GM12878 (cell line): ENCODE results near the gene C16orf92. TPM values are rescaled to one million over a fixed set of nuclear protein-coding genes. Genes with fewer than 3 reads are reported as not detected.

Source experiments
- ATAC-seq: fragments of 200-7000 bp; cut with Tn5 transposase; 3 replicates; pipeline ENCODE4 v1.9.1; 2020; ENCODE audit warnings: mild to moderate bottlenecking, moderate library complexity
- BruUV-seq: library from RNA; stranded (reverse); fragments of 400-500 nt; replicated peaks from 2 replicates; lab custom pipeline; 2021; lab: Mats Ljungman, UMichigan
- CTCF ChIA-PET: fragments of 300-600 bp; sonication (Branson Sonifier 250); formaldehyde crosslinking; extraction: SDS; loops from one replicate; lab custom pipeline; 2021; ENCODE audit warnings: inconsistent platforms; lab: Yijun Ruan, JAX
- POLR2A ChIA-PET: fragments of 350-600 bp; formaldehyde crosslinking; extraction: SDS; loops from one replicate; lab custom pipeline; 2021; ENCODE audit warnings: inconsistent platforms; lab: Charles Lee
- RAD21 ChIA-PET: fragments of 300-600 bp; sonication (Branson Sonifier 250); formaldehyde crosslinking; loops from one replicate; lab custom pipeline; 2023; ENCODE audit warnings: antibody characterized with exemption; ENCODE audit not compliant: unreplicated experiment; lab: Charles Lee
- SMC1A ChIA-PET: fragments of 300-600 bp; sonication (Branson Sonifier 250); formaldehyde crosslinking; loops from one replicate; lab custom pipeline; 2023; ENCODE audit not compliant: unreplicated experiment, uncharacterized antibody; lab: Charles Lee
- DNase-seq: peaks from one replicate; pipeline ENCODE4 v3.0.0-alpha.2; 2011; ENCODE audit warnings: low read depth, low spot score
- FAIRE-seq: peaks from 3 replicates; lab custom pipeline; 2011; peaks lifted over from hg19 to GRCh38; lab: Jason Lieb, UNC
- H2AFZ ChIP-seq: 2 replicates; pipeline ENCODE4 v1.6.0; 2011; ENCODE audit warnings: low read depth, low read length, control low read depth; ENCODE audit not compliant: control insufficient read depth
- H3K27ac ChIP-seq: 2 replicates; pipeline ENCODE4 v1.5.1; 2011; ENCODE audit warnings: control low read depth; ENCODE audit not compliant: control insufficient read depth, insufficient read depth
- H3K27me3 ChIP-seq, 2 experiments: replicated peaks in 1 of 2; 2 replicates each; pipeline versions ENCODE4 v1.6.0 to v1.6.1; 2011; ENCODE audit warnings: low read length in 1 of 2; ENCODE audit not compliant: control insufficient read depth in 2 of 2, insufficient read depth in 2 of 2
- H3K36me3 ChIP-seq, 2 experiments: 2 replicates each; pipeline ENCODE4 v1.5.1; 2011; ENCODE audit warnings: low read length in 1 of 2; ENCODE audit not compliant: control insufficient read depth in 2 of 2, insufficient read depth in 2 of 2
- H3K4me1 ChIP-seq: 2 replicates; pipeline ENCODE4 v1.6.1; 2011; ENCODE audit warnings: mild to moderate bottlenecking, low read length, moderate library complexity, mixed read lengths; ENCODE audit not compliant: control insufficient read depth, insufficient read depth
- H3K4me2 ChIP-seq: 2 replicates; pipeline ENCODE4 v1.6.0; 2011; ENCODE audit warnings: control low read depth; ENCODE audit not compliant: control insufficient read depth, insufficient read depth
- H3K4me3 ChIP-seq: fragments of 200-600 bp; sonication (generic); 2 replicates; pipeline ENCODE4 v1.5.1; 2016
- H3K79me2 ChIP-seq: 2 replicates; pipeline ENCODE4 v1.6.0; 2011; ENCODE audit warnings: low read length; ENCODE audit not compliant: control insufficient read depth, insufficient read depth
- H3K9ac ChIP-seq: 2 replicates; pipeline ENCODE4 v1.8.0; 2011; ENCODE audit warnings: low read length, control low read depth, mixed read lengths; ENCODE audit not compliant: control insufficient read depth, insufficient read depth
- H3K9me3 ChIP-seq: replicated peaks from 3 replicates; pipeline ENCODE4 v1.5.1; 2011; ENCODE audit warnings: mild to moderate bottlenecking, low read length; ENCODE audit not compliant: control insufficient read depth, insufficient read depth
- H4K20me1 ChIP-seq: 2 replicates; pipeline ENCODE4 v1.6.0; 2011; ENCODE audit not compliant: control insufficient read depth, insufficient read depth
- ASH2L ChIP-seq: fragments of 300-600, 200-600 bp; sonication (generic); IDR thresholded peaks from 2 replicates; pipeline ENCODE4 v1.6.1; 2017; ENCODE audit warnings: low read depth, mild to moderate bottlenecking, borderline replicate concordance
- CHD1 ChIP-seq: IDR thresholded peaks from 2 replicates; pipeline ENCODE4 v1.6.1; 2012; ENCODE audit warnings: low read depth, low read length, improper control_type of control experiment
- ETV6 ChIP-seq, 2 experiments: fragments of 450-650 bp in 1 of 2; IDR thresholded peaks in 1 of 2; conservative IDR thresholded peaks in 1 of 2; 2 replicates each; pipeline ENCODE4 v1.6.1; 2014; ENCODE audit warnings: antibody characterized with exemption in 1 of 2, borderline replicate concordance in 1 of 2, low read depth in 1 of 2, mild to moderate bottlenecking in 1 of 2, moderate library complexity in 1 of 2
- HDAC2 ChIP-seq: fragments of 200-600 bp; sonication (generic); IDR thresholded peaks from 2 replicates; pipeline ENCODE4 v1.6.1; 2017
- HDGF ChIP-seq: fragments of 450-650 bp; IDR thresholded peaks from 2 replicates; pipeline ENCODE4 v1.6.1; 2016; ENCODE audit warnings: antibody characterized with exemption
- JUNB ChIP-seq: IDR thresholded peaks from 2 replicates; pipeline ENCODE4 v1.6.1; 2016; ENCODE audit warnings: antibody characterized with exemption, mild to moderate bottlenecking
- LARP7 ChIP-seq: fragments of 450-650 bp; IDR thresholded peaks from 2 replicates; pipeline ENCODE4 v1.6.1; 2017; ENCODE audit warnings: mild to moderate bottlenecking
- PKNOX1 ChIP-seq: fragments of 450-650 bp; IDR thresholded peaks from 2 replicates; pipeline ENCODE4 v1.6.1; 2016; ENCODE audit warnings: mild to moderate bottlenecking
- PML ChIP-seq: IDR thresholded peaks from 2 replicates; pipeline ENCODE4 v1.6.1; 2012; ENCODE audit warnings: low read length, inconsistent platforms
- RCOR1 ChIP-seq: conservative IDR thresholded peaks from 2 replicates; pipeline ENCODE4 v1.6.1; 2012; ENCODE audit warnings: low read depth, low read length, improper control_type of control experiment
- TARDBP ChIP-seq: IDR thresholded peaks from 2 replicates; pipeline ENCODE4 v1.6.1; 2016; ENCODE audit warnings: borderline replicate concordance
- TBL1XR1 ChIP-seq: IDR thresholded peaks from 2 replicates; pipeline ENCODE4 v1.6.1; 2012; ENCODE audit warnings: low read depth, low read length, improper control_type of control experiment
- ZBTB40 ChIP-seq: fragments of 450-650 bp; IDR thresholded peaks from 2 replicates; pipeline ENCODE4 v1.6.1; 2016; ENCODE audit warnings: mild to moderate bottlenecking, moderate library complexity, borderline replicate concordance
- ZNF622 ChIP-seq: fragments of 450-650 bp; IDR thresholded peaks from 2 replicates; pipeline ENCODE4 v1.6.1; 2017; ENCODE audit warnings: mild to moderate bottlenecking, inconsistent platforms
- WGBS: methylation state at CpG from one replicate; pipeline ENCODE4 v1.1.6; 2016; ENCODE audit warnings: low lambda C conversion rate; ENCODE audit not compliant: insufficient replicate concordance, insufficient coverage; ENCODE audit errors: missing lambda C conversion rate; 5-methylcytosine and 5-hydroxymethylcytosine counted together
- in situ Hi-C: fragments of 300-500 bp; cut with MboI; formaldehyde crosslinking; loops from 9 replicates; pipeline ENCODE4 v1.14.3; 2018; ENCODE audit warnings: mixed read lengths
- intact Hi-C: fragments of 100-400 bp; cut with micrococcal nuclease; formaldehyde crosslinking; loops from one replicate; pipeline ENCODE4 v1.14.2; 2022; ENCODE audit not compliant: unreplicated experiment
- polyA plus RNA-seq, 11 experiments: library from polyadenylated mRNA; depleted of rRNA in 4 of 11; unstranded in 6 of 11; stranded (reverse) in 5 of 11; fragments of >200 nt; fragmentation: Nextera tagmentation in 4 of 11; fragmentation: Illumina TruSeq in 1 of 11; extraction: Ambion mirVana in 4 of 11; extraction: Trizol in 1 of 11; gene quantifications; 1 replicate in 1 of 11; 2 replicates in 10 of 11; pipeline versions ENCODE4 v1.2.1 to v1.2.3, GENCODE V29; 2011 to 2016; ENCODE audit warnings: inconsistent platforms in 2 of 11, missing spikeins in 2 of 11, low read depth in 1 of 11
- total RNA-seq, 4 experiments: library from RNA; depleted of rRNA in 3 of 4; stranded (reverse); fragments of >200 nt in 3 of 4; fragmentation: Illumina TruSeq in 1 of 4; extraction: Trizol in 1 of 4; gene quantifications; 2 replicates each; pipeline versions ENCODE4 v1.2.1 to v1.2.3, GENCODE V29; 2013 to 2021
- TF ChIP-seq, protein P1 (sequence below): fragments of 150-350 bp; IDR thresholded peaks from 2 replicates; pipeline ENCODE4 v1.6.1; 2016; ENCODE audit warnings: low read depth, low read length

Gene C16orf92
- total and polyA plus RNA-seq, 10 of the 15 experiments (the other 5 are each of a cell fraction or from before 2014, with no cell fraction given) = not detected

GRCh38 chr16:30063893-30064728 lies 41.1 kb downstream of the C16orf92 start:
- peak overlapping the region; percentile 35 for H2AFZ ChIP-seq
- peak; percentile 61 for ATAC-seq
- ChIA-PET SMC1A (interaction anchor here (0.6 to 1.2 kb wide), 6 partner anchors 13 to 415 kb away, joined by 3 to 9 read pairs (median 3); partner anchors contain the start of gene TBX6), POLR2A (interaction anchor here (0.6 to 4.3 kb wide), 9 partner anchors 9 to 38 kb away, joined by 4 to 21 read pairs (median 7); partner anchors contain the start of genes PPP4C, TBX6 and YPEL3), CTCF (interaction anchor here (0.7 to 8.5 kb wide), 7 partner anchors 9 to 122 kb away, joined by 3 to 77 read pairs (median 5); partner anchors contain the start of genes TBX6 and YPEL3), RAD21 (interaction anchor here (0.6 to 3.7 kb wide), 6 partner anchors 9 to 565 kb away, joined by 3 to 42 read pairs (median 5); partner anchors contain the start of genes CORO1A and TBX6)
- WGBS = under 1% methylated on average over 27 of the region's 27 CpGs
- no peaks in the 10 kb centered on the region for H3K9me3 ChIP-seq
- H3K4me3 ChIP-seq = peak overlapping the region; percentile 94
- BruUV-seq = TSS peak; percentile 48
- DNase-seq = peak; percentile 53
- intact Hi-C loops = no loop called here
- H3K27ac ChIP-seq = peak overlapping the region; percentile 94
- H3K9ac ChIP-seq = peak overlapping the region; percentile 93
- H4K20me1 ChIP-seq = peaks cover 20% of the 10 kb centered on the region
- in situ Hi-C loops = no loop called here
- peaks cover 19 to 21% of the 10 kb centered on the region in 2 experiments for H3K36me3 ChIP-seq
- peaks cover 55% of the 10 kb centered on the region for H3K79me2 ChIP-seq
- H3K4me1 ChIP-seq = peaks cover 25% of the 10 kb centered on the region
- FAIRE-seq = peak; percentile 66
- peak overlapping the region; percentile 81 for H3K4me2 ChIP-seq
- no peaks in the 10 kb centered on the region for H3K27me3 ChIP-seq
- TF ChIP-seq ZNF622 (no peak), CHD1 (no peak), PKNOX1 (no peak), TBL1XR1 (no peak), HDGF (peak; percentile 86; the same call in 1 of the 2 replicates), RCOR1 (no peak), PML (no peak; the same call in 1 of the 2 replicates), TARDBP (no peak), LARP7 (0 out of 2 replicates have a peak, but pooled peaks have one; percentile 44), ETV6 (conservative IDR thresholded peaks at IDR 0.05 in 1 of 2, IDR thresholded peaks at IDR 0.05 in 1 of 2; ENCODE audit: borderline replicate concordance in 1 of 2, low read depth in 1 of 2) (no peak), ASH2L (no peak), ZBTB40 (no peak), HDAC2 (no peak), JUNB (no peak)
- TF ChIP-seq, protein P1, sequence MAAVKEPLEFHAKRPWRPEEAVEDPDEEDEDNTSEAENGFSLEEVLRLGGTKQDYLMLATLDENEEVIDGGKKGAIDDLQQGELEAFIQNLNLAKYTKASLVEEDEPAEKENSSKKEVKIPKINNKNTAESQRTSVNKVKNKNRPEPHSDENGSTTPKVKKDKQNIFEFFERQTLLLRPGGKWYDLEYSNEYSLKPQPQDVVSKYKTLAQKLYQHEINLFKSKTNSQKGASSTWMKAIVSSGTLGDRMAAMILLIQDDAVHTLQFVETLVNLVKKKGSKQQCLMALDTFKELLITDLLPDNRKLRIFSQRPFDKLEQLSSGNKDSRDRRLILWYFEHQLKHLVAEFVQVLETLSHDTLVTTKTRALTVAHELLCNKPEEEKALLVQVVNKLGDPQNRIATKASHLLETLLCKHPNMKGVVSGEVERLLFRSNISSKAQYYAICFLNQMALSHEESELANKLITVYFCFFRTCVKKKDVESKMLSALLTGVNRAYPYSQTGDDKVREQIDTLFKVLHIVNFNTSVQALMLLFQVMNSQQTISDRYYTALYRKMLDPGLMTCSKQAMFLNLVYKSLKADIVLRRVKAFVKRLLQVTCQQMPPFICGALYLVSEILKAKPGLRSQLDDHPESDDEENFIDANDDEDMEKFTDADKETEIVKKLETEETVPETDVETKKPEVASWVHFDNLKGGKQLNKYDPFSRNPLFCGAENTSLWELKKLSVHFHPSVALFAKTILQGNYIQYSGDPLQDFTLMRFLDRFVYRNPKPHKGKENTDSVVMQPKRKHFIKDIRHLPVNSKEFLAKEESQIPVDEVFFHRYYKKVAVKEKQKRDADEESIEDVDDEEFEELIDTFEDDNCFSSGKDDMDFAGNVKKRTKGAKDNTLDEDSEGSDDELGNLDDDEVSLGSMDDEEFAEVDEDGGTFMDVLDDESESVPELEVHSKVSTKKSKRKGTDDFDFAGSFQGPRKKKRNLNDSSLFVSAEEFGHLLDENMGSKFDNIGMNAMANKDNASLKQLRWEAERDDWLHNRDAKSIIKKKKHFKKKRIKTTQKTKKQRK = no peak
